Fibroblast of skin of right quadriceps (primary cell): ENCODE data around the gene ADCK1.
"Not testable (repeated sequence)": the region's sequence is repeated elsewhere in the genome, so short reads cannot be mapped to it uniquely, and the experiment has no call there.

ENCODE experiments used
- DNase-seq: peaks from one replicate; pipeline ENCODE4 v3.0.0-alpha.2; 2013

Gene ADCK1

DNA sequence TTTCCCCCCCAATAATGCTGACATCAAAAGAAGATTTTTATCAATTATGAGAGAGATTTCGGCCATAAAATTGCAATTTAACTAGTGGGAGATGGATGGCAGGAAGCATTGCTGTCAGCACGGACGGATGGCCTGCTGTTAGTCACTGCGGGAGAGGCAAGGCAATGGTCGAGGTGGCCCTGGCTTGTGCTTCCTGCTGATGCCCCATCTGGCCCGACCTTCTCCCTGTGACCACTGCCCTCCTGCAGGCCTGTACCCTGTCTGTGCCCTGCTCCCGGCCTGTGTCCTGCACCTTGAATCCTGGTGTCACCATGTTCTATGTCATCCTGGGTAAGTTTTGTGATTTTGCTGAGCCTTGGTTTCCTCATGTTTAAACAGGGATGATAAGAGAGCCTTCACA, 67.6 kb downstream of the ADCK1 start:
- DNase-seq, result no peak

DNA sequence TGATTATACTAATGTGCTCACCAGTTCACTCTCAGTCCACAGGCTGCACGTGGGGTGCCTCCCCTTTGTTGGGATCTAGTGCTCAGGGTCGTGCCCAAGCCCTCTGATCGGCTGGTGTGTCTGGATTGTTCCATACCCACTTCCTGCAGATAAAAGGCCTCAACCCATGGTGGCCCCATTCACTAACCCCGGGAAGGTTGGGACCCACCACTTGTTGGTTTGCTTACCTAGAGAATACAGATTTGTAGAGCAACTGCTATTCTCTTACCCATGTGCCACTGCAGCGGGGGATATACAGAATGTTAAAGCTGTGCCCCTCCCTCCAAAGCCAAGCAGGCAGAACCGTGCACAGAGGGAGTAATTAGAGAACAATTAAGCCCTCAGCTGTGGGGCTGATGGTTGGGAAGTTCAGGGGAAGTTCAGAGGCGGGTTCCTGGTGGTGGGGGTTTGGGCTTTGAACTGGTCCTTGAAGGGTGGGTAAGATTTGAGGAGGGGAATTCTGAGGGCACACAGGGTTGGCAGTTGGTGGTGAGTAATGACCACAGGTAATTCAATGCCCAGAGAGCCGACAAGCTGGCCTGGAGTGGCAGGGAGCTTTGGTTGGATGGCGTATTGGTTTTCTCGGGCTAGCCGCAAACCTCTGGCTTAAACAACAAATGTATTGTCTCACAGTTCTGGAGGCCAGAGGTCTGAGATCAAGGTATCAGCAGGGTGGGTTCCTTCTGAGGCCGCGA, 68.8 kb downstream of the ADCK1 start:
- no peak for DNase-seq

GRCh38 chr14:77869340-77869739, 69.4 kb downstream of the ADCK1 start:
- DNase-seq, result no peak

DNA sequence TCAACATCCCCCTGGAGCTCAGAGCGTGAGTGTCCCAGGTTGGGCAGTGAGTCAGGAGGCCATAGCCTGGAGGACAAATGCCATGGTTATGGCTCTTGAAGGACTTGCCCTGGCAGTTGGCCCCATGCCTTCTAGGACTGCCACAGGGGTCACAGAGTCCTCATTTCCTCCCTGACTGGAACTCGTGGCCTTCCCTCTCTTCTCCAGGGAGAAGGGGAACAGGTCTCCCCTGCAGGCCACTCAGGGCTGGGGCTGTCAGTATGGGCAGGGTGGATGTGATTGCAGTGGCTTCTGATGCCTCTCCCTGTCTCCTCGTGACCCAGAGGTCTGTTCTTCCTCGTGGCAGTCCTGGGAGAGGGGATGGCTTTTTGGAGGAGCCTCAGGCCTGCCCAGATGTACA, 70.7 kb downstream of the ADCK1 start:
- DNase-seq, result no peak

DNA sequence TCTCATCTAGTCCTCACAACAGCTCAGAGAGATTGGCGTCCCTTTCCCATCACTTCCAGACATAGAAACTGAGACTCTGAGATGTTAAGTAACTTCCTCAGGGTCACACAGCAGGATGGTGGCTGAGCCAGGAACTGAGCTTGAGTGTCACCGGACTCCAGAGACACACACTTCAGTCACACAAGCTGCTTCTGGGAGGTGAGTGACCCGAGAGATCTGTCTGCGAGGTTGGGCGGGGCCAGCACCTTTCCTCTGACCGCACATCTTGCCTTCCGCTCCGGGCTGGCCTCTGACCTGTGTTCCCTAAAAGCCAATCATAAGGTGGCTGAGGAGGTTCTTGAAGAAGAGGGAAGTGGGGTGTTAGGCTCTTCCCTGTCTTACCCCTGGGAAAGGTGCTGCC, 72.2 kb downstream of the ADCK1 start:
- DNase-seq, result no peak

DNA sequence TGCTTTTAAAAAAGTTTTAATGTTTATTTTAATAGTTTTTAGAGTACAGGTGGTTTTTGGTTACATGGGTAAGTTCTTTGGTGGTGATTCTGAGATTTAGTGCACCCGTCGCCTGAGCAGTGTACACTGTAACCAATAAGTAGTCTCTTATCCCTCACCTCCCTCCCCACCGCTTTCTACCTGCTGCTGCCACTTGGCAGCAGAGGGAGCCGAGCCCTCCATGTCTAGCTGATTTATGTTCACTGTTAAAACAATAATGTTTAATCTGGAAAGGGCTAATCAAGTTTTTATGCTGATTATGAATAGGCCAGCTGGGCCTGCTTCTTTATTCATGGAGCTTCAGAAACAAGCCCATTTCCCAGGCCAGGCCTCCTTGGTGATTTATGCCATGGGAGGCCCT, 73.1 kb downstream of the ADCK1 start:
- DNase-seq, result no peak

- DNase-seq, result no peak
Observed at GRCh38 chr14:77878783-77879182, 78.9 kb downstream of the ADCK1 start.

GRCh38 chr14:77880056-77880455, 80.1 kb downstream of the ADCK1 start:
- no peak for DNase-seq

DNA sequence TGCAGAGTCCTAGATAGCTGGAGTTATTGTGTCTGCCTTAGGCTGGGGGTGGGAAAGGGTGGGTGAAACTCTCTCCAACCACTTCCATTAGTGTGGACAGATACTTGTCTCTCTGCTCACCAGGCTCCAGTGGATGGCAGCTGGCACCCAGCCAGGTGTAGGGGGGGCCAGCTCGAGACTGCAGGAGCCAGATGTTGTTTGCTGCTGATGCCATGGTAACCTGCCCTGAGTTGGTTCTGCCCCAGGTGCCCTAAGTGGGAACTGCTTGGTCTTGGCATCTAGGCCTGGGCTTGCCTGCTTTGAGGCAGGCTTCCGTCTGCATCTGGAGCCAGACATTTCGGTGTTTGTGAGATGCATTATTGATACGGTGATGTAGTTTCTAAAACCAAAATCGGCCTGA, 82.2 kb downstream of the ADCK1 start:
- no peak for DNase-seq

- DNase-seq, result peak; percentile 44
Observed at GRCh38 chr14:77882636-77883035, 82.7 kb downstream of the ADCK1 start.

GRCh38 chr14:77883131-77883846, 83.4 kb downstream of the ADCK1 start:
- no peak for DNase-seq

- DNase-seq, result no peak
Observed at GRCh38 chr14:77883847-77884238, 83.9 kb downstream of the ADCK1 start.

DNA sequence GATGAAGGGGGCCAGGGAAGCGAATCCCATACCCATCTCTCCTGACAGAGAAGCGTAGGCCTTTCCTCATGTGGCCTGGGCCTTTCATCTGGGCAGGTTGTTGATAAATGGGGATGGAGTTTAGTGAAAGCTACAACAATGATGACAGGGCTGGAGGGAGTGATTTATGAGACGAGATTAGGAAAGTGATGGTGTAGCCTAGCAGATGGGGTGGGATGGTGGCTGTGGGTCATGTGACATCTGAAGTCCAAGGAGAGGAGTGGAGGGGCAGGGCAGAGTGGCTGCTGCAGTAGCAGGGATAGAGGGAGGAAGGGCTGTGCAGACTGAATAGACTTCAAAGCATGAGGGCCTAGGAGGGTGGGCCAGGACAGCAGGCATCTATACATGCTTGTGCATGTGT, 85.5 kb downstream of the ADCK1 start:
- DNase-seq, result no peak

DNA sequence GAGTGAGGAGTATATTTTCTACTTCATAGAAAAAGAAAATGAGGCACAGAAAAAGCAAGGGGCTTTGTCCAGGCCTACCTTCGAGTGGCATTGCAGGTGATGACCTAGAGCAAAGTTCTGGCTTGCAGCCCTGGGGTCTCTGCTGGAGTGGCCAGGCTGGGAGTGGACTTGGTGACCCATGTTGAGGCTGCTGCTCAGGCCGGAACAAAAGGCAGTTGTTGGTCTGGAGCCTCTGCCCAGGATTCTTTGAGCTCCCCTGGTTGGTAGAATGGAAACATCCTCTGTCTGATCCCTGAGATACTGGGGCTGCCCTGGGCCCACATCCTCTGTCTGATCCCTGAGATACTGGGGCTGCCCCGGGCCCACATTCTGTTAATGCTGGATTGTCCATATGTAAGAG, 86.1 kb downstream of the ADCK1 start:
- no peak for DNase-seq

GRCh38 chr14:77888903-77889302, 89.0 kb downstream of the ADCK1 start:
- DNase-seq, result not testable (repeated sequence)

DNA sequence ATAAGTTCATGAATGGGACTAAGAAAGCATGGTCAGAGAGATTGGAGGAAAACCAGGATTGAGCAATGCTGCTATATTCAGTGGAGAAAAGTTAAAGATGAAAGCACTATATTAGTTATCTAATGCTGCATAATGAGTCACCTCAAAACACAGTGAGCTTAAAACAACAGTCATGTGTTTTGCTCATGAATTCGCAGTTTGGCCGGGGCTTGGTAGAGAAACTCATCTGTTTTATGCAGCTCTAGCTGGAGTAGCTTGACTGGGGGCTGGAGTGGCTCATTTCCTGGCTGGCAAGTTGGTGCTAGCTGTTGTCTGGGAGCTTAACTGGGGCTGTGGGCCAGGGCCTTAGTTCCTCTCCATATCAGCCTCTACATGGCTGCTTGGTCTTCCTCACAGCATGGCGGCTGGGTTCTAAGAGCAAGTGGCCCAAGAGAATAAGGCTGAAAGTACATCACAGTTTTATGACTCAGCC, 90.1 kb downstream of the ADCK1 start:
- peak; percentile 84 for DNase-seq

DNA sequence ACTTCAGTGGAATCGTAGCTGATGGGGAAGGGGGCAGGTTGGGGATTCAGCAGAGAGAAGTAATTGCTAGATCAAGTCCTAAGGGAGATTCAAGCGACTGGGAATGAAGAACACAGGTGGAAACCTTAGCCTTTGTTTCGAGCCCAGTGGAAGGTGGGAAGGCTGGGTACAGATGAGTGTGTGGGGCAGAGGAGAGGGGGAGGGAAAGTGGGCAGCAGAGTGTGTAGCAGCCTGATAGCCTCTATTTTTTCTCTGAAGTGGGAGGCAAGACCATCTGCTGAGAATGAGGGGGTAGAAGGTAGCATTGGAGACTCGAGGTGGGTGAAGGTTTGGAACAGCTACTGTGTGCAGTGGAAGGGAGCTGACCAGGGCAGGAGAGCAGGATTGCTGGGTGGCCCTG, 91.0 kb downstream of the ADCK1 start:
- no peak for DNase-seq

DNA sequence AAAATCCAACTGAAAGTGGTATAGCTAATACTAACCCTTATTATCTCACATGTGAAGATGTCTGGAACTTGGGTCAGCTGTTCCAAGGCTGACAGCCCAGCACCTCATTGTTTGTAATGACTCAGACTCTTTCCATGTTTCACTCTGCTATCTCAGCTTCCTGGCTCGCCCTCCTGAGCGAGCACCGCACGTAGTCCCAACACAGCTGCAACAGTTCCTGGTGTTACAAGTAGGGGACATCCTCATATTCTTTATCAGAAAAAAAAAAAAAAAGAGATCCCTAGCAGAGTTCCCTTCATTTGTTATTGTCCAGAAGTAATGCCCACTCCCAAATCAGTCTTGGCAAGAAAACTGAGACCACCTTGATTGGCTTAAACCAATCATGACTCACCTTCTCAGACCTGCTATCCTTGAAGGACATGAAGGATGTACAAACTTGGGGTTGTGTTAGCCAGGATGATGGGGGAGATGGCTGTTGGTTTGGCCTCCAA, 92.5 kb downstream of the ADCK1 start:
- no peak for DNase-seq

- DNase-seq, result no peak
Observed at GRCh38 chr14:77892890-77893484, 93.1 kb downstream of the ADCK1 start.

DNA sequence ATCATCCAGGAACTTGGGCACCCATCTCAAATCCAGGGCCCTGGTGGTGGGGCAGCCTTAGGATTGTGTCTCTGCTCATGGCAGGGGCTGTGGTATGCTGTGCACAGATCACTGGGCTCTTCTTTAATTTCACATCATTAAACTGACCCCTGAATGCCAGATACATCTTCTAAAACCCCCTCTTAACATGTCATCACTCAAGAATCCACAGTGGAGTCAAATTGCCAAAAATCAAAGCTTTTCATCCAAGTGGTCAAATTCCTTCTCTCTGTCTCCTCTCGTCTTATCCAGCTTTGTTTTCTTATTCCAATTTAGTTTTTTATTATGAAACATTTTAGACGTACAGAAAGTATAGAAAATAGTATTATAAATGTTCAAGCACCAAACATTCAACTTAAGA, 97.5 kb downstream of the ADCK1 start:
- DNase-seq, result peak; percentile 64

DNA sequence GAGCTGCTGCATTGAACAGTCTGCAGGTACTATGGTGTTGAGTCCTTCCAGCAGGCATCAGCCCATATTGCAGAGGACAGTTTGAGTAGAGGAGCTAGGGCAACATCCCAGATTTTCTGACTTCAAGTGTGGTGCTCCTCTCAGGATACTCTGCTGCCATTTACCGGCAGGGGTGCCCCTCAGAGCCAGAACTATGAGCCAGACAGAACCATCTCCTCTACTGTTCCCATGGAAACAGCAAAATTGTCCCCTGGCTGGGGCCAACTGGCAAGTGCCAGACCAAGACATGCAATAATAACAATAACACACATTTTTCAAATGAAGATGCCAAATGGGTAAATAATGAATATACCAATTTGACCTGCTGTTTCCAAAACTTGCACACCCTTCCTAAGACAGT, 102.9 kb downstream of the ADCK1 start:
- no peak for DNase-seq

DNA sequence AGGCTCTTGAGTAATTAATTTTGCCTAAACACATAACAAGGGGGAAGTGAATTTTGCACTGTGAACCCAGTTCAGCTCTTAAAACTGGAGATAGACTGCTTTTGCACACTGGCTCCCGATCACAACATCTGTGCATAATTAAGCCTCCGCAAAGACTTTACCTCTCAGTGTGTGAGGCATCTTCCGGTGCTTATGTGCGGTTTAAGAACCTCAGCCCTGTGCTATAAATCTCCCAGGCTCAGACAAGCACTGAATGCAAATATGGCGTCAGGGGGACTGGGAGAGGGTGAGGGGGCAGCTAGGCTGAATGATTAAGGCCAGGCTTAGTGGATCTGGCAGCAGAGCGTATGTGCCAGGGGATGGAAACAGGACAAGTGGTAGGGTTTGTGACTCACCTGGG, 103.3 kb downstream of the ADCK1 start:
- peak; percentile 95 for DNase-seq

GRCh38 chr14:77903937-77904617, 104.2 kb downstream of the ADCK1 start:
- DNase-seq, result peak; percentile 58
